IPS-18a (cell line): ENCODE results near the gene FOXP1.

ENCODE experiments used
- H3K27ac ChIP-seq: one replicate; pipeline ENCODE4 v1.5.1; 2013; ENCODE audit warnings: low read length
- H3K27me3 ChIP-seq: one replicate; pipeline ENCODE4 v1.6.1; 2013; ENCODE audit warnings: mild to moderate bottlenecking, low read length; ENCODE audit not compliant: control insufficient read depth, insufficient read depth
- H3K36me3 ChIP-seq: one replicate; pipeline ENCODE4 v1.6.1; 2013; ENCODE audit warnings: low read depth, low read length; ENCODE audit not compliant: control insufficient read depth
- H3K4me1 ChIP-seq: one replicate; pipeline ENCODE4 v1.6.1; 2013; ENCODE audit warnings: low read depth, low read length; ENCODE audit not compliant: control insufficient read depth
- H3K4me3 ChIP-seq: one replicate; pipeline ENCODE4 v1.5.1; 2013; ENCODE audit warnings: low read length
- H3K9ac ChIP-seq: one replicate; pipeline ENCODE4 v1.6.1; 2013; ENCODE audit warnings: mild to moderate bottlenecking, low read length, moderate library complexity
- H3K9me3 ChIP-seq: one replicate; pipeline ENCODE4 v1.6.1; 2013; ENCODE audit warnings: low read depth, low read length; ENCODE audit not compliant: control insufficient read depth

Gene FOXP1

DNA sequence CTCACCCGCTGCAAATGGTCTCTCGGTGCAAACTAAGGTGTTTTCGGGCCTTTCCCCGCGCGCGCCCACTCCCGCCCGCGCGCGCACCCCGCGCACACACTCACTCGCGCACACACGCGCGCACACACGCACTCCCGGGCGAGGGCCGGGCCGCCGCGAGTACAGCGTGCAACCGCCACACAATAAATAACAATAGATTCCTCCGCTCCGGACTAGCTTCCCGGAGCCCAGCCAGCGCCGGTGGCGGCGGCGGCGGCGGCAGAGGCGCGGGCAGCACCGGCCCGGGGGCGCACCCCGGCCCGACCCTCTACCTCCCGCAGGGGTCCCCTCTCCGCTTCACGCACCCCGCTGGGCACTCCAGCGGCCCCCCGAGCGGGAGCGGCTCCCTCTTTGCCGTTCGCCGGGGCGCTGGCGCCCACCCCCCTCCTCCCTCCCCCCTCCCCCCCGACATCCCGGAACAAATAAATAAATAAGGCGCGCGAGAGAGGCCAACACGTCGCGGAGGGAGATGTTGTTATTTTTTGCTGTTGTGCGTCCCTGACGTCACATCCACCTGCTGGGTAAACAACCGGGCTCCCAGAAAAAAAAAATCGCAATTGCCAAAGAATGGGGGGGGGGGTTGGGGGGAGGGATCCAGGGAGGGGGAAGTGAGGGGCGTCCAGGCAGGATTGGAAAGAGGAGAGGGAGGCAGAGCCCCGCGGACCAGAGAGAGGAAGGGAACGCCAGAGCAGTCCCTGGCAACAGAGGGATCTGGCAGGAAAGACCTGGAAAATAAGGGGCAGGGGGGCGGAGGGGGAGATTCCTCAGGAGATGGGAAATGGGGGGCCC lies at the start of gene FOXP1:
Gene FOXP1 (minus strand): TSS at position 163 of the 828 bp plus-strand sequence. CDS start 385,347 bp downstream, outside the sequence.
- H3K4me1 ChIP-seq: peaks cover 26% of the 10 kb centered on the region
- H3K4me3 ChIP-seq: peak within 1 kb of the TSS; percentile 80
- H3K36me3 ChIP-seq: no peaks in the 10 kb centered on the region
- H3K9me3 ChIP-seq: no peaks in the 10 kb centered on the region
- peaks cover 49% of the 10 kb centered on the region for H3K27me3 ChIP-seq
- H3K27ac ChIP-seq: no peak within 1 kb of the TSS
- peak within 1 kb of the TSS; percentile 70 for H3K9ac ChIP-seq

DNA sequence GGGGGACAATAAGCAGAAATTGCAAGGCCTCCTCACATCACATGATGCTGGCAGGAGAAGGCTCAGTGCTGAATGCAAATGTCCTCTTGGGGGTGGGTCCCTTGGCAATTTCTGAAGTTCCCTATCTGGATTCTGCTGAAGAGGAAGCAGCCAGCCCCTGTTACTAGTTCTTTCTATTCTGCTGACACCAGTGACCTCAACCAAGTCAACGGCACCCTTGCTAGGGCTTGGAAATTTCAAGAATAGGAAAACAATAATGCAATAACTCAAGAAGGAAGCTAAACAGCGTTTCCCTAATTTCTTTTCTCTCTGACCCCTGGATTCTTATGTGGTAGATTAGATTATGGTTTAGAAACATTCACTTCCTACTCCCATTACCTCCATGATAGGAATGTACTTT lies 46.2 kb upstream of the FOXP1 start:
- Histone ChIP-seq H3K9ac (no peak overlapping the region), H3K9me3 (no peaks in the 10 kb centered on the region), H3K4me3 (no peak overlapping the region), H3K4me1 (no peaks in the 10 kb centered on the region), H3K27me3 (no peaks in the 10 kb centered on the region), H3K36me3 (no peaks in the 10 kb centered on the region), H3K27ac (no peak overlapping the region)

DNA sequence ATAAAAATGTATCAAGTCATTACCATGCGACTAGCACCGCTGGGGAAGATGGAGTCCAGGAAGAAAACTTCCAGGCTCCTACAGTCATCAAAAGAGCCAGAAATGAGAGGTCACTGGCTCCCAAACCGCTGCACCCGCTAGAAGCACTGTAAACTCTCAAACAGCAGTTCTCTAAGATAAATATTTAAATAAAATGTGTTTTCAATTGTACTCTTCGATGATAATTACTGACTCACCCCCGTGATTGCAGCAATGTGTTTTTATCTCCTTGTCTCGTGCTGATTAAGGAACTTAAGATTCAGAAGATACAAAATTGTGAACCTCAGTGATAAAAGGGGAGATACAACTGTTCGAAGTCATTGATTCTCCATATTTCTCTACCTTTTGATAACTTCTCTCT lies 45.8 kb upstream of the FOXP1 start:
- H3K27me3 ChIP-seq: no peaks in the 10 kb centered on the region
- H3K9ac ChIP-seq: no peak overlapping the region
- H3K9me3 ChIP-seq: no peaks in the 10 kb centered on the region
- H3K36me3 ChIP-seq: no peaks in the 10 kb centered on the region
- no peak overlapping the region for H3K4me3 ChIP-seq
- no peak overlapping the region for H3K27ac ChIP-seq
- H3K4me1 ChIP-seq: no peaks in the 10 kb centered on the region

DNA sequence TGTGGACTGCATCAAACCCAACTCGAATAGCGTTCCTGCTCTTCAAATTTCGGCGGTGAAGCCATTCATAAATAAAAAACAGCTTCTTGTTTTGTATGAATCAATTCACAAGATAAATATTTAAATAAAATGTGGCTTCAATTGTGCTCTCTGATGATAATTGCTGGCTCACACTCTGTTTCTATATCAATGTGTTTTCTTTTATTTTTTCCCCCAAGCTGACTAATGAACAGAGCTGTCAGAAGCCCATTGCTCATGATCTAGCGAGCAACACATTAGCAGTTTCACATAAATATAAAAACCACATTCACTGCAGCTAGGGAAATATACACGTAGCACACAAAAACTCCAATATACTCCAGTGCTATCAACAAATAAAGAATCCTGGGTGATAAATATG lies 45.0 kb upstream of the FOXP1 start:
- H3K9me3 ChIP-seq: no peaks in the 10 kb centered on the region
- H3K27ac ChIP-seq: no peak overlapping the region
- H3K4me1 ChIP-seq: no peaks in the 10 kb centered on the region
- no peaks in the 10 kb centered on the region for H3K27me3 ChIP-seq
- H3K4me3 ChIP-seq: no peak overlapping the region
- no peaks in the 10 kb centered on the region for H3K36me3 ChIP-seq
- no peak overlapping the region for H3K9ac ChIP-seq

DNA sequence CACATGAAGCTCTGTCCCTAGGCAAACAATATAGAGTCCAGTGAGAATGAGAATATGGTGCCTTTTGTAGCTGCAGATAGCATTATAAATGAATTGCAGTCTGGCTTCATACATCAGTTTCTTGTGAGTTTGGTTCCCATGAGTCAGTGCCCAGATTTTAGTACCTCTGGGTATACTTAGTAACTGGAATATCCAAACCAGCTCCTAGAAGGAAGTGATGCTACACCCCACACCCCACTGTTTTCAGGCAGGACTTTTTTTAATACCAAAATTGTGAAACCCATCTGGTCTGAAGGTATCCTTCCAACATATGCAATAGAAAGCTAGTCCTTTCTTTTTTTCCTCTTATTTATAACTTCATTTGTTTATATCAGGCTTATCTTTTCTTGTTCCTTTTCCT lies 42.1 kb upstream of the FOXP1 start:
- no peaks in the 10 kb centered on the region for H3K4me1 ChIP-seq
- H3K4me3 ChIP-seq: no peak overlapping the region
- no peaks in the 10 kb centered on the region for H3K27me3 ChIP-seq
- H3K9me3 ChIP-seq: no peaks in the 10 kb centered on the region
- H3K9ac ChIP-seq: no peak overlapping the region
- no peak overlapping the region for H3K27ac ChIP-seq
- no peaks in the 10 kb centered on the region for H3K36me3 ChIP-seq

DNA sequence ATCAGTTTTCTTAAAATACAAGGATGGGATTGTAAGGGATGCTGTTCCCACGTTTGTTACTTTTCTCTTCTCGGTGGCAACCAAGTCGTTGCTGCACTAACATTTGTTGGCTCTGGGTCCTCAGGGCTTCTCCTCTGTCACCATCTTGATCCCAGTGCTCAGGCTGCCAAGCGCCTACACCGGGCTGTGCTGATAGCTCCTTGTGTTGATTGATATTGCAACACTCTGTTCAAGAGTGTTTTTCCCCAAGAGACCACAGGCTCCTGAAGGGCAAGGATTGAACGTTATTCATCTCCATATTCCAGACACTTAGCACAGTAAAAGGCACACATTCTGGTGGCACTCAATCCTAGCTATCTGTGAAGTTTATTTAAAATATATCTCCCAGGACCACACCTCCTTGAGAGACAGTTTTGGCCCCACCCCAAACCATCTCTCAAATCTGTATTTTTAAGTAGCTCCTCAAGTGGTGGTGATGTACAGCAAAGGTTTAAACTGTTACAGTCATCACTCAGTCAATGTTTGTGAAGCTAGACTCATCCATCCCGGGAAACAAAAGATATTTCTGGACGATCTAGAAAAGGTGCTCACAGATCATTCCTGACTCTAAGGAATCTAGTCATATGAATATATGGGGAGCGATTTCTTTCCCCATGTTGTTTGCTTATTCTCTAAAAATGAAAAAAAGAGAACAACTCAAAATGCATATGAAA lies 38.5 kb upstream of the FOXP1 start:
- H3K27me3 ChIP-seq: no peaks in the 10 kb centered on the region

DNA sequence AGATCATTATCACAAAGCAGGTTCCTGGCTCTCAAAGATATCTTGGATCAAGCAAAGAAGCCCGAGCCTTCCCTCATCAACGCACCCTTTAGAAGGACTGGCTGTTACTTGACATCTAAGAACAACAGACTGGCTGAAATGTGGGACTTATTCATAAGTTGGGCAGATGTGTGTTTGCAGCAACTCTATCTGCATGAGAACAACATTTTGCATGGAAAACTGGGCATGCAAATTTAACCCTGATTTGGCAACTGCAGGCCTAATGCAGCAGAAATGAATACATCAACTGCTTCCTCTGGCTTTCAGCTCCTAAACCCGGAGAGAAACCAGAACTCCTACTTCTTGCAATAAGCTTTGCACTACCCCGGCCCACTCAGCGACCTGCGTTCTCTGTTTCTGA lies 35.0 kb upstream of the FOXP1 start:
- no peaks in the 10 kb centered on the region for H3K4me1 ChIP-seq
- no peaks in the 10 kb centered on the region for H3K36me3 ChIP-seq
- no peaks in the 10 kb centered on the region for H3K27me3 ChIP-seq
- no peak overlapping the region for H3K9ac ChIP-seq
- H3K4me3 ChIP-seq: no peak overlapping the region
- H3K27ac ChIP-seq: no peak overlapping the region
- H3K9me3 ChIP-seq: no peaks in the 10 kb centered on the region

More for the DNA sequence above, 38.5 kb upstream of the FOXP1 start:
- no peaks in the 10 kb centered on the region for H3K9me3 ChIP-seq
- no peak overlapping the region for H3K4me3 ChIP-seq
- no peaks in the 10 kb centered on the region for H3K4me1 ChIP-seq
- no peak overlapping the region for H3K27ac ChIP-seq
- H3K9ac ChIP-seq: no peak overlapping the region
- H3K36me3 ChIP-seq: no peaks in the 10 kb centered on the region

DNA sequence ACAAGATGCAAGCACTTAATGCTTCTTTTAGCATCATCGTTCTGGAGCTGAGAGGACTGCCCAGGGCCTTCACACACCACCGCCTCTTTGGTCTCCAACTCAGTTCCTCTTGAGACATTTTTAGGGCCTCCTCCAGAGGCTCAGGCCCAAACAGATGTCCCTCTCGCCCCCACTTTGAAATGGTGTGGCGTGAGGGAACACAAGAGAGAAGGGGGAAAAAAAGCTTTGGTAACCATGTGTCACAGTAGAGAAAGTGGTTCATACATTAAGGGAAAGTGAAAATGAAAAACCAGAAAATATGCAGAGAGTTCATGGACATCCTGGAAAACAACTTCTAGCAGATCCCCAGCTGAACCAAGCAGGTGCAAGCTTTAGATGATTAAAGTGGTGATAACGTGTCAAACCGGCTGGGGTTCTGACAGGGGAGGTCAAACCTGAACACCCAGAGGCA lies 33.1 kb upstream of the FOXP1 start:
- Histone ChIP-seq H3K36me3 (no peaks in the 10 kb centered on the region), H3K27me3 (no peaks in the 10 kb centered on the region), H3K4me3 (no peak overlapping the region), H3K27ac (no peak overlapping the region), H3K4me1 (no peaks in the 10 kb centered on the region), H3K9ac (no peak overlapping the region), H3K9me3 (no peaks in the 10 kb centered on the region)

DNA sequence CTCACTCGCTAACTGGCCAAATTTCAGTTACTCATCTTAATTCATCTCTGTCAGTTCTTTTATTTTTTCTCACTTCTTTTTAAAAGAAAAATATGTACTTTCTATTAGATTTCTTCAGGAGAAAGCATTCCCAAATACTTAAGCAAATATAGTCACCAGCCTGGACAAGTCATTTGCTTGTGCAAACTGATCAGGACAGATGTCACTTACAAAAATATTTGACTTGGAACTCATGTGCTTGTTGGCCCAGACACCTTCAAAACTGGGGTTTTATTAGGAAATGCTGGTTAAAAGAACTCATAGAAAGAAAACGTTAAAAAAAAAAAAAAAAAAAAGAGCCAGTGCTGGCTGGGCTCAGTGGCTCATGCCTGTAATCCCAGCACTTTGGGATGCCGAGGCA lies 31.3 kb upstream of the FOXP1 start:
- H3K9me3 ChIP-seq: no peaks in the 10 kb centered on the region
- H3K36me3 ChIP-seq: no peaks in the 10 kb centered on the region
- no peaks in the 10 kb centered on the region for H3K27me3 ChIP-seq
- H3K4me3 ChIP-seq: no peak overlapping the region
- H3K4me1 ChIP-seq: no peaks in the 10 kb centered on the region
- no peak overlapping the region for H3K27ac ChIP-seq
- H3K9ac ChIP-seq: no peak overlapping the region

DNA sequence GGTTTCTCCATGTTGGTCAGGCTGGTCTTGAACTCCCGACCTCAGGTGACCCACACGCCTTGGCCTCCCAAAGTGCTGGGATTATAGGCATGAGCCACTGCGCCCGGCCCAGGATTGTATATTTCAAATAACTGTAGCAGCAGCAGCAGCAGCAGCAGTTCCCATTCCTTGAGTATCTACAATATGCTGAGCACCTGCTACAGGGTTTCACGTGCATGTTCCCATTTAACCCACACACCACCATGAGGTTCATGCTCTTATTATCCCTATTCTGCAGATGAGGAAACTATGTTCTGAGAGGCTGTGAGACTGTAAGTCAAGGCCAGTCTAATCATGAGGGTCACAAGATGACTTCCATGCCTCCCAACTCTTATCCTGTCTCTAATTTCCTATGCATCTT lies 30.9 kb upstream of the FOXP1 start:
- Histone ChIP-seq H3K4me3 (no peak overlapping the region), H3K9ac (no peak overlapping the region), H3K4me1 (no peaks in the 10 kb centered on the region), H3K9me3 (no peaks in the 10 kb centered on the region), H3K27ac (no peak overlapping the region), H3K27me3 (no peaks in the 10 kb centered on the region), H3K36me3 (no peaks in the 10 kb centered on the region)

DNA sequence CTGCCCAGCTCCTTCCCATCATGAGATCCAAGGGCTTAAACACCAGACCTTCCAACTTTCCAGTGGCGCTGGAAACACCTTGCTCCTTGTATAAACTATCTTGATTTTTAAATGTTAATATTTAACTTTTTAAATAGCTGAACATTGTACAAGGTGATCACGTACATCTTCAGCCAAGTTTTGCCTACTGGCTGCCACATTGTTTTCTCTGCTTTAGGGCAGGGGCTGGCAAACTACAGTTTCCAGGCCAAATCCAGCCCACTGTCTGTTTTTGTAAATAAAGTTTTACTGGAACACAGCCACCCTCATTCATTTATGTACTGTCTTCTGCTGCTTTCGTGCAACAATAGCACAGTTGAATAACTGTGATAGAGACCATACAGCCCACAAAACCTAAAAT lies 27.6 kb upstream of the FOXP1 start:
- H3K36me3 ChIP-seq: no peaks in the 10 kb centered on the region
- H3K27me3 ChIP-seq: no peaks in the 10 kb centered on the region
- H3K9me3 ChIP-seq: no peaks in the 10 kb centered on the region
- no peaks in the 10 kb centered on the region for H3K4me1 ChIP-seq
- no peak overlapping the region for H3K27ac ChIP-seq
- no peak overlapping the region for H3K4me3 ChIP-seq
- no peak overlapping the region for H3K9ac ChIP-seq

DNA sequence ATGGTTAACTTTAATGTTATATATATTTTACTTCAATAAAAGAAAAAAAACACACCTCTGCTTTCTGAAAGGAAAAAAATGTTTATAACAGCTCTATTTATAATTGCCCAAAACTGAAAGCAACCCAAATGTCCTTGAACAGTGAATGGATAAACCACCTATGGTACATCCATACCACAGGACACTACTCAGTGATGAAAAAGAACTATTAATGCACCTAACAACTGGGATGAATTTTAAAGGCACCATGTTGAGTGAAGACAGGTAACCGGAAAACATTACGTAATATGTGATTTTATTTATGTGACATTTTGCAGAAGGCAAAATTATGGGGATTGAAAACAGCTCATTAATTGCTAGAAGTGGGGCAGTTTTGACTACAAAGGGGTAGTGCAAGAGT lies 23.8 kb upstream of the FOXP1 start:
- H3K9ac ChIP-seq: no peak overlapping the region
- H3K9me3 ChIP-seq: no peaks in the 10 kb centered on the region
- H3K4me3 ChIP-seq: no peak overlapping the region
- H3K27me3 ChIP-seq: no peaks in the 10 kb centered on the region
- H3K36me3 ChIP-seq: no peaks in the 10 kb centered on the region
- no peaks in the 10 kb centered on the region for H3K4me1 ChIP-seq
- no peak overlapping the region for H3K27ac ChIP-seq
